Loucy (cell line): ENCODE results near the gene CLEC2D.

Experiments
- EZH2phosphoT487 ChIP-seq: fragments of 200-600 bp; IDR thresholded peaks from 2 replicates; pipeline ENCODE4 v1.6.1; 2018; ENCODE audit warnings: antibody characterized with exemption, mild to moderate bottlenecking, moderate library complexity, borderline replicate concordance
- TF ChIP-seq, protein P1 (sequence below): fragments of 200-600 bp; sonication (generic); conservative IDR thresholded peaks from 2 replicates; pipeline ENCODE4 v1.5.1; 2014; ENCODE audit warnings: mild to moderate bottlenecking, antibody characterized with exemption, low read length

DNA sequence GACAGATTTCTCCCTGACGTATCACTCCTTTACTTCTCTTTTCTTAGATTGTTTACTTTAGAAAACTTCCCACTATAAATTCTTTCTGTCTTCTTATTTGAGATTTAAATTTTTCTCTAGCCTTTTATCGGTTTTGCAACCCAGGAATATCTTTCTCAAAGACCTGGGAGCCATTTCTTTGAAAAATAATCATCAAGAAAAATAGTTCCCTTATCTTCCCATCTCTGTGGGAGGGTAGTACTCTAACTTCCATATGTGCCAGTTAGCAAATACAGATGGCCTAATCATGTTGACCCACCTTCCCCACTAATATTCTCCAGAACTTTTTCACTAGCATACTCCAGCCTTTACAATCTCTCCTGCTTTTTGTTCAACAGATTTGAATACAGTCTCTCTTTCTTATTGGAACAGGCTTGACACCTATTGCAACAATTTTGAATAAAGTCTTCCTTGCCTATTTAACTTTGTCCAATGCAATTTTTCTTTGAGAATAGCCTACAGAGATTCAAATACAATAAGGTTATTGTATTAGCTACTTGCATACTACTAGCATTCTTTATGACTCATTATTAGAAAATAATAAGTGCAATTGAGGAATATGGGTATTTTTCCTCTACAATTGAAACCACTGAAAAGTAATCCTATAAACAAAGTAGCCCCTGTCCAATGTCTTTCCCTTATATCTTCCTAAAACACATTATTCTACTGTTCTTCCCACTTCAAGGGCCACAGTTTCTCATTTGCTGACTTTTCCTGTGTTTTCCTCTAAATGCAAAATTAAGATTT lies 34.4 kb upstream of the CLEC2D start:
- TF ChIP-seq, protein P1, sequence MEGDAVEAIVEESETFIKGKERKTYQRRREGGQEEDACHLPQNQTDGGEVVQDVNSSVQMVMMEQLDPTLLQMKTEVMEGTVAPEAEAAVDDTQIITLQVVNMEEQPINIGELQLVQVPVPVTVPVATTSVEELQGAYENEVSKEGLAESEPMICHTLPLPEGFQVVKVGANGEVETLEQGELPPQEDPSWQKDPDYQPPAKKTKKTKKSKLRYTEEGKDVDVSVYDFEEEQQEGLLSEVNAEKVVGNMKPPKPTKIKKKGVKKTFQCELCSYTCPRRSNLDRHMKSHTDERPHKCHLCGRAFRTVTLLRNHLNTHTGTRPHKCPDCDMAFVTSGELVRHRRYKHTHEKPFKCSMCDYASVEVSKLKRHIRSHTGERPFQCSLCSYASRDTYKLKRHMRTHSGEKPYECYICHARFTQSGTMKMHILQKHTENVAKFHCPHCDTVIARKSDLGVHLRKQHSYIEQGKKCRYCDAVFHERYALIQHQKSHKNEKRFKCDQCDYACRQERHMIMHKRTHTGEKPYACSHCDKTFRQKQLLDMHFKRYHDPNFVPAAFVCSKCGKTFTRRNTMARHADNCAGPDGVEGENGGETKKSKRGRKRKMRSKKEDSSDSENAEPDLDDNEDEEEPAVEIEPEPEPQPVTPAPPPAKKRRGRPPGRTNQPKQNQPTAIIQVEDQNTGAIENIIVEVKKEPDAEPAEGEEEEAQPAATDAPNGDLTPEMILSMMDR = no peak
- TF ChIP-seq EZH2phosphoT487 = no peak
